Hepatocyte (in vitro differentiated cells): Measurements from ENCODE around the gene ABI3. TPM values are rescaled to one million over a fixed set of nuclear protein-coding genes. Genes with fewer than 3 reads are reported as not detected.

Experiments used
- DNase-seq: peaks from one replicate; pipeline ENCODE4 v3.0.0-alpha.2; 2016; ENCODE audit warnings: low spot score
- H2AFZ ChIP-seq: fragments of 200-600 bp; sonication (generic); 2 replicates; pipeline ENCODE4 v1.6.0; 2016; ENCODE audit warnings: antibody characterized with exemption, mild to moderate bottlenecking
- H3K27ac ChIP-seq: fragments of 200-600 bp; sonication (generic); 2 replicates; pipeline ENCODE4 v1.5.1; 2016; ENCODE audit warnings: mild to moderate bottlenecking
- H3K27me3 ChIP-seq: fragments of 200-600 bp; sonication (generic); 2 replicates; pipeline ENCODE4 v1.6.1; 2016
- H3K36me3 ChIP-seq: fragments of 200-600 bp; sonication (generic); replicated peaks from 2 replicates; pipeline ENCODE4 v1.5.1; 2016; ENCODE audit warnings: low read depth; ENCODE audit not compliant: insufficient read depth
- H3K4me1 ChIP-seq: fragments of 200-600 bp; sonication (generic); 2 replicates; pipeline ENCODE4 v1.5.1; 2016; ENCODE audit warnings: mild to moderate bottlenecking, moderate library complexity; ENCODE audit not compliant: insufficient read depth
- H3K4me2 ChIP-seq: fragments of 200-600 bp; sonication (generic); 2 replicates; pipeline ENCODE4 v1.6.0; 2016
- H3K4me3 ChIP-seq: fragments of 200-600 bp; sonication (generic); 2 replicates; pipeline ENCODE4 v1.5.1; 2016; ENCODE audit warnings: mild to moderate bottlenecking
- H3K79me2 ChIP-seq: fragments of 200-600 bp; sonication (generic); 2 replicates; pipeline ENCODE4 v1.6.0; 2017; ENCODE audit warnings: mild to moderate bottlenecking
- H3K9me2 ChIP-seq: fragments of 200-600 bp; sonication (generic); replicated peaks from 2 replicates; pipeline ENCODE4 v1.6.0; 2017; ENCODE audit warnings: mild to moderate bottlenecking; ENCODE audit not compliant: insufficient read depth
- H3K9me3 ChIP-seq: fragments of 200-600 bp; sonication (generic); 2 replicates; pipeline ENCODE4 v1.5.1; 2016; ENCODE audit warnings: low read depth, mild to moderate bottlenecking
- H4K20me1 ChIP-seq: fragments of 200-600 bp; sonication (generic); 2 replicates; pipeline ENCODE4 v1.6.0; 2016; ENCODE audit warnings: mild to moderate bottlenecking; ENCODE audit not compliant: insufficient read depth, poor library complexity, severe bottlenecking
- EZH2 ChIP-seq: fragments of 200-600 bp; sonication (generic); IDR thresholded peaks from 2 replicates; pipeline ENCODE4 v1.6.1; 2016; ENCODE audit warnings: antibody characterized with exemption, mild to moderate bottlenecking, borderline replicate concordance
- EZH2phosphoT487 ChIP-seq: fragments of 200-600 bp; sonication (generic); IDR thresholded peaks from one replicate; pipeline ENCODE4 v1.6.1; 2018; ENCODE audit warnings: antibody characterized with exemption, mild to moderate bottlenecking, low read depth, moderate library complexity; ENCODE audit not compliant: unreplicated experiment, severe bottlenecking
- WGBS: methylation state at CpG from one replicate; pipeline ENCODE4 v1.1.6; 2016; ENCODE audit warnings: low lambda C conversion rate; ENCODE audit errors: missing lambda C conversion rate; 5-methylcytosine and 5-hydroxymethylcytosine counted together
- polyA plus RNA-seq: library from polyadenylated mRNA; unstranded; fragments of >200 nt; fragmentation: Nextera tagmentation; extraction: Ambion mirVana; gene quantifications from 2 replicates; pipeline ENCODE4 v1.2.1, GENCODE V29; 2016
- total RNA-seq: library from RNA; depleted of rRNA; stranded (reverse); fragments of >200 nt; gene quantifications from 2 replicates; pipeline ENCODE4 v1.2.3, GENCODE V29; 2014
- TF ChIP-seq, protein P1 (sequence below): fragments of 200-600 bp; sonication (generic); IDR thresholded peaks from 2 replicates; pipeline ENCODE4 v1.5.1; 2016; ENCODE audit warnings: antibody characterized with exemption, mild to moderate bottlenecking; ENCODE audit not compliant: poor library complexity

The ABI3 gene
- total and polyA plus RNA-seq, 2 experiments from 2014 or later = 0.13 to 0.29 TPM

DNA sequence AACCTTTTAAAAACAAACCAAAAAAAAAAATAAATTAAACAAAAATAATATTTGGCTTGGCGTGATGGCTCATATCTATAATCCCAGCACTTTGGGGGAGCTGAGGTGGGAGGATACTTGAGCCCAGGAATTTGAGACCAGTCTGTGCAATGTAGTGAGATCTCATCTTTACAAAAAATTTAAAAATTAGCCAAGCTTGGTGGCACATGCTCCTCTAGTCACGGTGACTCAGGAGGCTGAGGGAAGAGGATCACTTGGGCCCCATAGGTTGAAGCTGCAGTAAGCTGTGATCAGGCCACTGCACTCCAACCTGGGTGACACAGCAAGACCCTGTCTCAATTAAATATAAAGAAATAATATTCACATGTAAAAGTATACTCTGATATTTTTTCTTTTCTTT lies 12.3 kb upstream of the ABI3 start:
- H3K27me3 ChIP-seq = peaks cover 4% of the 10 kb centered on the region
- no peaks in the 10 kb centered on the region for H3K4me1 ChIP-seq
- H3K79me2 ChIP-seq = no peaks in the 10 kb centered on the region
- no peaks in the 10 kb centered on the region for H3K9me3 ChIP-seq
- no peaks in the 10 kb centered on the region for H3K36me3 ChIP-seq
- H3K4me2 ChIP-seq = no peak overlapping the region
- H2AFZ ChIP-seq = no peak overlapping the region
- no peak overlapping the region for H3K4me3 ChIP-seq
- 94% methylated on average over 2 of the region's 2 CpGs for WGBS
- no peak for DNase-seq
- no peak for TF ChIP-seq EZH2phosphoT487
- no peaks in the 10 kb centered on the region for H3K9me2 ChIP-seq
- H4K20me1 ChIP-seq = no peaks in the 10 kb centered on the region
- no peak overlapping the region for H3K27ac ChIP-seq

DNA sequence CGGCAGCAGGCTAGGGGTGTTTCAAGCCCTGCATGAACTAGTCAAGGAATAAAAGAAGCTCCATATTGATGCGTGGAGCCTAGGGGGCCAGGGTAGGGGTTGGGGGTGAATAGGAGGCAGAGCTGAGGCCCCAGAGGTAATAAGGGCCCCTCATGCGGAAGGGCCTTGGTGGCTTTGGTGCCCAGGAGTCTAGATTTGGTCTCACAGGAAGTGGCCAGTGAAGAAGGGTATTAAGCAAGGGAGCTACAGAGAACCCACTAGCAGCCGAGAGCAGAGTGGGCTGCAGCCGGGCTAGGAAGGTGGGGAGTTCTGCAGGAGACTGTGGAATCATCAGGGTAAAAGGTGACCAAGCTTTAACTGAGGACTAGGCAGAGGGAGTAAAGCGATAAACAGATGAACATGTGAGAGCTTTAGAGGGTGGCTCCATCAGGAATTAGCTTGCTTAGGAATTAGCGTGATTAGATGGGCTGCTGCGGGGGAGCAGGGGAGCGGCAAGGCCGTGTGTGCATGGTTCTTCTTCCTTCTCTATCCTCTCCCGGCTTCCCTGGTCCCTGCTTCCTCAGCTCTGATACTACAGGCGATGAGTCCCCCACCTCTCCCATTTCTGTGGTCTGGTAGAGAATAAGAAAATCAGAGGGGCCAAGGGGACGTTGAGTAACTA lies 10.0 kb upstream of the ABI3 start:
- H3K36me3 ChIP-seq = no peaks in the 10 kb centered on the region
- H3K27me3 ChIP-seq = peaks cover 4% of the 10 kb centered on the region
- no peaks in the 10 kb centered on the region for H4K20me1 ChIP-seq
- H3K4me2 ChIP-seq = no peak overlapping the region
- no peak overlapping the region for H3K27ac ChIP-seq
- H3K4me1 ChIP-seq = no peaks in the 10 kb centered on the region
- no peaks in the 10 kb centered on the region for H3K79me2 ChIP-seq
- TF ChIP-seq EZH2 = no peak
- no peak for TF ChIP-seq EZH2phosphoT487
- TF ChIP-seq, protein P1, sequence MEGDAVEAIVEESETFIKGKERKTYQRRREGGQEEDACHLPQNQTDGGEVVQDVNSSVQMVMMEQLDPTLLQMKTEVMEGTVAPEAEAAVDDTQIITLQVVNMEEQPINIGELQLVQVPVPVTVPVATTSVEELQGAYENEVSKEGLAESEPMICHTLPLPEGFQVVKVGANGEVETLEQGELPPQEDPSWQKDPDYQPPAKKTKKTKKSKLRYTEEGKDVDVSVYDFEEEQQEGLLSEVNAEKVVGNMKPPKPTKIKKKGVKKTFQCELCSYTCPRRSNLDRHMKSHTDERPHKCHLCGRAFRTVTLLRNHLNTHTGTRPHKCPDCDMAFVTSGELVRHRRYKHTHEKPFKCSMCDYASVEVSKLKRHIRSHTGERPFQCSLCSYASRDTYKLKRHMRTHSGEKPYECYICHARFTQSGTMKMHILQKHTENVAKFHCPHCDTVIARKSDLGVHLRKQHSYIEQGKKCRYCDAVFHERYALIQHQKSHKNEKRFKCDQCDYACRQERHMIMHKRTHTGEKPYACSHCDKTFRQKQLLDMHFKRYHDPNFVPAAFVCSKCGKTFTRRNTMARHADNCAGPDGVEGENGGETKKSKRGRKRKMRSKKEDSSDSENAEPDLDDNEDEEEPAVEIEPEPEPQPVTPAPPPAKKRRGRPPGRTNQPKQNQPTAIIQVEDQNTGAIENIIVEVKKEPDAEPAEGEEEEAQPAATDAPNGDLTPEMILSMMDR = no peak
- H2AFZ ChIP-seq = no peak overlapping the region
- no peaks in the 10 kb centered on the region for H3K9me2 ChIP-seq
- no peak for DNase-seq
- H3K4me3 ChIP-seq = no peak overlapping the region
- WGBS = 69% methylated on average over 13 of the region's 13 CpGs
- H3K9me3 ChIP-seq = no peaks in the 10 kb centered on the region

DNA sequence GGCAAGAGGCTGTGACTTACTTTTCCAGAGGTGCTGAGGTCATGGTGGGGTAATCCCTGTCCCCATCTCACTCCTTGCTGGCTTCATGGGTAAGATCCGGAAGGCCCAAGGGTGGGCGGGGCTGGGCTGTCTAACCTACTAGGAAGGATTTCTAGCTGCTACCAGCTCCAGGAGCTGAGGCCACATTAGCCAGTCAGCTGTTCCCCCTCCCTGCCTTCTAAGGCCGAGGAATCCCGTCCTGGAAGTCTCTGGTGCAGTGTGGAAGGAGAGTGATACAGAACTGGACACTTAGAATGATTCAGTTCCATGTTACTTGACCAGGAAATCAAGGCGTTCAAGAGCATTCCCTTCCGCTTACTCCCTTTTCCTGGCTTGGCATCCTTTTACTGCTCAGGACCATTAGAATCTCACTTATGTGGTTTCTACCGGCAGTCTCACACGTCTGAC lies 9.0 kb upstream of the ABI3 start:
- no peaks in the 10 kb centered on the region for H4K20me1 ChIP-seq
- no peak overlapping the region for H3K27ac ChIP-seq

DNA sequence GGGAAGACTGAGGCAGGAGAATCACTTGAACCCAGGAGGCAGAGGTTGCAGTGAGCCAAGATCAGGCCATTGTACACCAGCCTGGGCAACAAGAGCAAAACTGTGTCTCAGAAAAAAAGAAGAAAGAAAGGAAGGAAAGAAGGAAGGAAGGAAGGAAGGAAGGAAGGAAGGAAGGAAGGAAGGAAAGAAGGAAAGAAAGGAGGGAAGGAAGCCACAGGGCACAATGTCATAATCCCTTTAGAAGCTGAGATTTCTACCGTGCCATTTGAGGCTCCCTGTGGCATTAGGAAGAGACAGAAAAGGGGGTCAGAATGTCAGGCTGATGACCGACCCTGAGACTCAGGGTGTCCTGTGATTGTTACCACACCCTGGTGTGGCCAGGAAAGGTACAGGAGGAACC lies 6.7 kb upstream of the ABI3 start:
- H3K4me2 ChIP-seq = no peak overlapping the region
- peaks cover 4% of the 10 kb centered on the region for H3K27me3 ChIP-seq
- H3K27ac ChIP-seq = no peak overlapping the region
- H3K9me2 ChIP-seq = no peaks in the 10 kb centered on the region
- H3K79me2 ChIP-seq = no peaks in the 10 kb centered on the region
- H2AFZ ChIP-seq = no peak overlapping the region
- no peak for TF ChIP-seq EZH2phosphoT487
- no peaks in the 10 kb centered on the region for H3K36me3 ChIP-seq
- H3K9me3 ChIP-seq = no peaks in the 10 kb centered on the region
- no peaks in the 10 kb centered on the region for H3K4me1 ChIP-seq
- no peak overlapping the region for H3K4me3 ChIP-seq
- no peaks in the 10 kb centered on the region for H4K20me1 ChIP-seq
- 68% methylated on average over 2 of the region's 2 CpGs for WGBS
- no peak for DNase-seq

More for the DNA sequence above, 9.0 kb upstream of the ABI3 start:
- TF ChIP-seq EZH2 (no peak), EZH2phosphoT487 (no peak)
- TF ChIP-seq, protein P1 = no peak
- Histone ChIP-seq H3K9me3 (no peaks in the 10 kb centered on the region), H3K27me3 (peaks cover 4% of the 10 kb centered on the region), H3K9me2 (no peaks in the 10 kb centered on the region), H2AFZ (no peak overlapping the region), H3K4me3 (no peak overlapping the region), H3K36me3 (no peaks in the 10 kb centered on the region), H3K79me2 (no peaks in the 10 kb centered on the region), H3K4me2 (no peak overlapping the region), H3K4me1 (no peaks in the 10 kb centered on the region)
- 70% methylated on average over 8 of the region's 8 CpGs for WGBS
- no peak for DNase-seq
